Measurements from ENCODE around the gene COMMD10.
"Not testable (repeated sequence)": the region's sequence is repeated elsewhere in the genome, so short reads cannot be mapped to it uniquely, and the experiment has no call there.

Gene COMMD10

DNA sequence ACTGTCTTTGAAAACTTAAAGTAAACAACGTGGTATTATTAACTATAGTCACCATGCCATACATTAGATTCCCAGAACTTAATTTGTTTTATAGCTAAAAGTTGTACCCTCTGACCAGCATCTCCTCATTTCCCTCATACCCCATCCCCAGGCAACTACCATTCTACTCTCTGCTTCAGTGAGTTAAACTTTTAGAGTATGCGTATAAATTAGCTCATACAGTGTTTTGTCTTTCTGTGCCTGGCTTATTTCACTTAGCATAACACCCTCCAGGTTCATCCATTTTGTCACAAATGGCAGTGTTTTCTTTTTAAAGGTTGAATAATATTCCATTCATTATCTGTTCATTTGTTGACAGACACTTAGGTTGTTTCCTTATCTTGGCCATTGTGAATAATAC, 14.2 kb downstream of the COMMD10 start:
- no peak for DNase-seq

GRCh38 chr5:116104941-116105340, 20.1 kb downstream of the COMMD10 start:
- DNase-seq = not testable (repeated sequence)

- no peak for DNase-seq
These were observed 30.3 kb downstream of the COMMD10 start for GRCh38 chr5:116115163-116115562.

DNA sequence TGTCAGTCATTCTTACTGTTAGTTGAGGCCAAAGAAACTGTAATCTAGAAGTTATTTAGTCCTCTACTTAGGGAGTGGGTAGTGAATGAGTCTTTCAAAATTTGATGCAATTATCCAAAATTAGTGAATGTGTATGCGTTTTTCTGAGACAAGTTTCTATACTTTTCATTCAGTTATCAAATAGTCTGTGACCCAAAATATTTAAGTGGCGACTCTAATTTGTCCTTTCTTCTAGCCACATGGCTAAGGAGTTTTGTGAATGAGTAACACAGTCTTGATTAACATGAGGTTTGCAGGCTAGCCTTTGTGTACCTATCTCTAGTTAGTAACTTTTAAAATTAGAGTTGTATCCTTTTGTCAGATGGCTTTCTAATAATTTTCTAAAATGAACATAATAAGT, 45.6 kb downstream of the COMMD10 start:
- no peak for DNase-seq

DNA sequence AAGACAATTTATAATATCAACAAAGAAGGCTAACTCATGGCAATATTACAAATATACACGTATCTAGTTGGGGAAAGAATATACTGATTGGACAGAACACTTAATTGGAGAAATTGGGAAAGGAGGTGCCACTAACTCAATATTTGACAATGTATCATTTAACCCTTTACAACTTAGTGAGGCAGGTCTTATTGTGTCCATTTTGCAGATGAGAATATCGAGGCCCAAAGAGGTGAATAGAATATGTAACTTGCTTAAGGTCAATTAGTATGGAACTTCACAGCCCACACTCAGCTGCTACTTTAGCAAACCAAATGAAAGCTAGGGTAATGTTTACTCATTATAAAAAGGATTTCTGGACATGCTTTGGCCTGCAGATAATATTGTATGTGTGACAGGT, 46.2 kb downstream of the COMMD10 start:
- no peak for DNase-seq

GRCh38 chr5:116133281-116133680, 48.5 kb downstream of the COMMD10 start:
- DNase-seq = no peak

DNA sequence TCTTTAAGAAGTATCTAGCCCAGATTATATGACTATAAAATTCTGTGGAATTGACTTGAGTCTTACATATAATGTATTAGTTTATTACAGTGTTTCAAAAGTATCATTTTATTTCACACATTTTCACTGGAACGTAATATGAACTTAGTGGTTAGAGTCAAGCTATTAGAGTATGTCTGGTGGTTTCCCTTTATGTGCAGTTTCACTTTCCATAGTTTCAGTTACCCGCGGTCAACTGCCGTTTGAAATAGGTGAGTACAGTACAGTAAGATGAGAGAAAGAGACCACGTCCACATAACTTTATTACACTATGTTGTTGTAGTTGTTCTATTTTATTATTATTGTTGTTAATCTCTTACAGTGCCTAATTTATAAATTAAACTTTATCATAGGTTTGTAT, 50.5 kb downstream of the COMMD10 start:
- DNase-seq = no peak

- DNase-seq = peak in 1 of 2 experiments; percentile 3
These were observed 52.9 kb downstream of the COMMD10 start for GRCh38 chr5:116137544-116138378.

GRCh38 chr5:116142495-116142894, 57.7 kb downstream of the COMMD10 start:
- no peak for DNase-seq

DNA sequence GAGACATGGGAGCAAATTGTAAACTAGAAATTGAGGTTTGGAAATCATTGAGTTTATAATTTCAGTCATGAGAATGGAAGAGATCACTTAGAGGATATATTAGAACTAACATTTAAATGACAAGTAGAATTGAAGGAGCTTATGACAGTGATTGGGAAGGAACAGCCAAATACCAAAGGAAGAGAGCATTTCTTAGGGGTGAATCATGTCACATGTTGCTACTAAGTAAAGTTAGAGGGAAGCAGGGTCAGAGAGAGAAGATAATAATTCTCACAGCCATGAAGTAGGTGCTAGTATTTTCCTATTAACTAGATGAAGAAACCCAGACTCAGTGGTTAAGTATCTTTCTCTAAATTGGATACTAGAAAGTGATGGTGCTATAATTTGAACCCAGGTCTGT, 59.3 kb downstream of the COMMD10 start:
- DNase-seq = no peak

DNA sequence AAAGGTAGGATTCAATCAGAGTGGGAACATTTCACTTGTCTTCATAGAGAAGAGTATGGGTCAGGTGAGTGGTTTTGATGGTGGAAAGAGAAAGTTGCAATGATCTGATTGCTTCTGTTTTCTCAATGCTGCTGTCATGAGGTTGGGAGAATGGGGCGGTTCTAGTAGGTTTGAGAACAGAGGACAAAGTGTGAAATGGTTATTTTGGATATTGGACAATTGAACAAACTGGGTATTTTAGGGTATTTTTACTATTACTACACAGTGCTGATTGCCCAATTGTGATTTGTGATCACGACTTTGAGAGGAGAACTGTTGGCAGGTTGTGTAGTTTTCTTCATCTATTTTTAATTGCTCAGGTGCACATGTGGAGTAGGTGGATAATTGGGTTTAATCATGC, 60.2 kb downstream of the COMMD10 start:
- no peak for DNase-seq

GRCh38 chr5:116145416-116145815, 60.6 kb downstream of the COMMD10 start:
- DNase-seq = no peak

GRCh38 chr5:116152169-116152568, 67.3 kb downstream of the COMMD10 start:
- DNase-seq = no peak

GRCh38 chr5:116153687-116154174, 68.9 kb downstream of the COMMD10 start:
- no peak for DNase-seq

- no peak for DNase-seq
These were observed 69.4 kb downstream of the COMMD10 start for GRCh38 chr5:116154252-116154651.

GRCh38 chr5:116154931-116155330, 70.1 kb downstream of the COMMD10 start:
- no peak for DNase-seq

GRCh38 chr5:116157902-116158301, 73.1 kb downstream of the COMMD10 start:
- no peak for DNase-seq

DNA sequence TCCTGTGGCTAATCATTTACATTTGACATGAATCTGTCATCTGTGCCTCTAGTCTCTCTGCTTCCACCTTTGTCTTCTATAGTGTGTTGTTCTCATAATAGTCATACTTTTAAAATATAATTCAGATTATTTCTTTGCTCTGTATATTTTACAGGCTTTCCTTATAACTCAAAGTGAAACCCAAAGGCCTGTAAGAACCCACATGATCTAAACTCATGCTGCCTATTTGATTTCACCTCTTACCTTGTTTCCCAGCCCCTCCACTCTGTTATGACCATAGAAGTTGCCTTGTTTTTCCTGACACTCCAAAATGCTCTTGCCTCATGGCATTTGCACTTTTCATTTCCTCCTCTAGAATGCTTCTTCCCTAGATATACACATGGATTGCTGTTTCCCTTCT, 74.2 kb downstream of the COMMD10 start:
- DNase-seq = no peak

- no peak for DNase-seq
These were observed 89.3 kb downstream of the COMMD10 start for GRCh38 chr5:116174111-116174510.

DNA sequence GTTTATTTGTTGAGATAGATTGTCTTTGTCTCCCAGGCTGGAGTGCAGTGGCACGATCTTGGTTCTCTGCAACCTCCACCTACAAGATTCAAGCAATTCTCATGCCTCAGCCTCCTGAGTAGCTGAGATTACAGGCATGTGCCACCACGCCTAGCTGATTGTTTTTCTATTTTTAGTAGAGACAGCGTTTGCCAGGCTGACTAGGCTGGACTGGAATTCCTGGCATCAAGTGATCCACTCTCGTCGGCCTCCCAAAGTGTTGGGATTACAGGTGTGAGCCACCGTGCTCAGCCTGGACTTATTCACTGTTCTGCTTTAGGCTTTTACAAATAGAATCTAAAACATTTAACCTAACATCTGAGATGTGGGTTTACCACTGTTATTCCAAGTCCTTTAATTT, 91.3 kb downstream of the COMMD10 start:
- DNase-seq = no peak

DNA sequence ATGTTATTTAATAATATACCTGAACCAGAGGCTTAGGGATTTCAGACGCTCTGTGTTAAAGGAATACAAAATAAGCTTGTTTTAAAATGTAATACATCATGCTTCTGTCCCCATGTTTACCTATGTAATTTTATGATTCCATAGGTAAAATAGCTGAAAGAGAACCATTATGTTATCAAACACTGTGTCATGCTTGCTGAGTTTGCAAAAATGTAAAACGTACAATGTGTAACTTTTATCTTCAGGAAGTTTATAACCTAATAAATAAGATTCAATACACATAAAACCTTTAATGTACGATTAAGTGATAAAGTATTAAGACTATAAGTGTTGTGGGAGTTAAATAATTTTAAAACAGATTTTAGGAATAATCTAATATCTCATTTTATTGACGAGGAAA, 94.1 kb downstream of the COMMD10 start:
- DNase-seq = no peak

DNA sequence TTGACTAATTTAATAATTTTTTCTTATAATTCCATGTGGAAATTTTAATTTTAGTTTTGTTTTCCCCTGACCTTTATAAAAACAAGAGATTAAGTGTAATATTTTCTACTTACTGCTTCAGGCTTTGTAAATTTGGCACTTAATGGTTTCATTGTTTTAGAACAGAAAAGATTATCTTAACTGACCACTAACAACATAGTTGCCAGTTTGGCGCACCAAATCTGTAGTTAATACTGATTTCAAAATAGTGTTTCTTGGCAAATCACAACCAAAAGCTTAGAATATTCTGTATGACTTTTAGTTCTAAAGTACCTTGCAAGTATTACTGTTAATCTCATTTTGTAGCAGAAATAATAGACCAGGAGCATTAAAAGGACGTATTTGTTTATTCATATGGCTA, 124.3 kb downstream of the COMMD10 start:
- no peak for DNase-seq

- no peak for DNase-seq
These were observed 127.4 kb downstream of the COMMD10 start for GRCh38 chr5:116212225-116212624.

GRCh38 chr5:116216246-116216645, 131.4 kb downstream of the COMMD10 start:
- DNase-seq = no peak
